K562 (cell line): ENCODE measurements around the gene C1GALT1C1. TPM values are rescaled to one million over a fixed set of nuclear protein-coding genes. Genes with fewer than 3 reads are reported as not detected.

Experiments used
- ATAC-seq: fragments of 200-7000 bp; cut with Tn5 transposase; 3 replicates; pipeline ENCODE4 v1.9.1; 2020; ENCODE audit warnings: moderate library complexity
- BruUV-seq: library from RNA; stranded (reverse); fragments of 400-500 nt; replicated peaks from 2 replicates; lab custom pipeline; 2021; lab: Mats Ljungman, UMichigan
- CTCF ChIA-PET: fragments of 300-600 bp; formaldehyde crosslinking; extraction: SDS; loops from one replicate; lab custom pipeline; 2021; ENCODE audit warnings: low intra/inter-chr PET ratio; lab: Yijun Ruan, JAX
- POLR2A ChIA-PET: fragments of 300-600, 350-650 bp; sonication (Branson Sonifier 250); formaldehyde crosslinking; extraction: SDS; loops from one replicate; lab custom pipeline; 2021; ENCODE audit warnings: antibody characterized with exemption, inconsistent platforms; lab: Yijun Ruan, JAX
- DNase-seq, 4 experiments: peaks; one replicate each; pipeline versions ENCODE4 v3.0.0 to v3.0.0-alpha.2; 2011 to 2018; ENCODE audit warnings: low spot score in 3 of 4, mixed read lengths in 3 of 4; ENCODE audit errors: extremely low read depth in 1 of 4
- FAIRE-seq: peaks from 2 replicates; lab custom pipeline; 2011; peaks lifted over from hg19 to GRCh38; lab: Jason Lieb, UNC
- H2AFZ ChIP-seq: 2 replicates; pipeline ENCODE4 v1.6.0; 2011; ENCODE audit warnings: low read depth, low read length, control low read depth, inconsistent platforms
- H3K27ac ChIP-seq: fragments of 200-600 bp; 3 replicates; pipeline ENCODE4 v1.8.0; 2011; ENCODE audit warnings: low read depth, mild to moderate bottlenecking, control low read depth, inconsistent platforms, low read length, moderate library complexity, mixed read lengths; ENCODE audit errors: extremely low read depth
- H3K27me3 ChIP-seq, 2 experiments: fragments of 300-600 bp in 1 of 2; 2 replicates in 1 of 2; 3 replicates in 1 of 2; pipeline versions ENCODE4 v1.6.0 to v1.8.0; 2011; ENCODE audit warnings: inconsistent platforms in 2 of 2, low read length in 2 of 2, mild to moderate bottlenecking in 1 of 2, mixed read lengths in 1 of 2, moderate library complexity in 1 of 2; ENCODE audit not compliant: control insufficient read depth in 2 of 2, insufficient read depth in 2 of 2
- H3K36me3 ChIP-seq: fragments of 300-600 bp; 3 replicates; pipeline ENCODE4 v1.8.0; 2011; ENCODE audit warnings: mild to moderate bottlenecking, low read length, inconsistent platforms; ENCODE audit not compliant: control insufficient read depth, insufficient read depth
- H3K4me1 ChIP-seq, 2 experiments: fragments of 200-600 bp in 1 of 2; replicated peaks in 1 of 2; 2 replicates in 1 of 2; 3 replicates in 1 of 2; pipeline versions ENCODE4 v1.5.1 to v1.8.0; 2011; ENCODE audit warnings: inconsistent platforms in 2 of 2, low read length in 2 of 2, mild to moderate bottlenecking in 1 of 2, mixed read lengths in 1 of 2, moderate library complexity in 1 of 2; ENCODE audit not compliant: control insufficient read depth in 2 of 2, insufficient read depth in 2 of 2
- H3K4me2 ChIP-seq: 2 replicates; pipeline ENCODE4 v1.6.1; 2011; ENCODE audit warnings: low read length, control low read depth, inconsistent platforms, mixed read lengths; ENCODE audit not compliant: insufficient read depth
- H3K4me3 ChIP-seq: fragments of 200-600 bp; sonication (generic), shearing (Covaris generic); 2 replicates; pipeline ENCODE4 v1.5.1; 2016; ENCODE audit warnings: control low read depth, inconsistent platforms
- H3K79me2 ChIP-seq: fragments of 200-600 bp; 3 replicates; pipeline ENCODE4 v1.8.0; 2011; ENCODE audit warnings: low read length, inconsistent platforms; ENCODE audit not compliant: control insufficient read depth, insufficient read depth
- H3K9ac ChIP-seq, 2 experiments: 2 replicates each; pipeline versions ENCODE4 v1.6.0 to v1.6.1; 2011; ENCODE audit warnings: low read depth in 2 of 2, low read length in 2 of 2, control low read depth in 1 of 2, inconsistent platforms in 1 of 2, mild to moderate bottlenecking in 1 of 2, mixed read lengths in 1 of 2; ENCODE audit not compliant: insufficient read depth in 1 of 2
- H3K9me1 ChIP-seq: one replicate; pipeline ENCODE4 v1.6.0; 2011; ENCODE audit warnings: inconsistent platforms, mild to moderate bottlenecking, low read length, moderate library complexity; ENCODE audit not compliant: control insufficient read depth, insufficient read depth
- H3K9me3 ChIP-seq: replicated peaks from 2 replicates; pipeline ENCODE4 v1.5.1; 2011; ENCODE audit warnings: low read depth, low read length, inconsistent platforms; ENCODE audit not compliant: control insufficient read depth, insufficient read depth
- H4K20me1 ChIP-seq: replicated peaks from 2 replicates; pipeline ENCODE4 v1.6.1; 2011; ENCODE audit warnings: low read length, inconsistent platforms, mixed read lengths; ENCODE audit not compliant: control insufficient read depth, insufficient read depth
- C11orf30 ChIP-seq: fragments of 450-650 bp; IDR thresholded peaks from 2 replicates; pipeline ENCODE4 v1.6.1; 2016; ENCODE audit warnings: low read depth, mild to moderate bottlenecking
- CBFA2T2 ChIP-seq: fragments of 450-650 bp; conservative IDR thresholded peaks from 2 replicates; pipeline ENCODE4 v1.6.1; 2017; ENCODE audit warnings: mild to moderate bottlenecking
- ELF2 ChIP-seq: fragments of 250-450 bp; sonication (Bioruptor Pico); IDR thresholded peaks from 2 replicates; pipeline ENCODE4 v1.5.0; 2021; ENCODE audit warnings: mild to moderate bottlenecking
- MAFK ChIP-seq: IDR thresholded peaks from 2 replicates; pipeline ENCODE4 v1.6.1; 2011; ENCODE audit warnings: low read length, improper control_type of control experiment
- NR0B1 ChIP-seq: fragments of 450-650 bp; IDR thresholded peaks from one replicate; pipeline ENCODE4 v1.6.1; 2018; ENCODE audit warnings: mild to moderate bottlenecking, moderate library complexity; ENCODE audit not compliant: partially characterized antibody
- SETDB1 ChIP-seq: IDR thresholded peaks from one replicate; pipeline ENCODE4 v1.6.1; 2012; ENCODE audit warnings: low read length, control low read depth, inconsistent platforms
- ZNF280B ChIP-seq: fragments of 250-450 bp; sonication (Bioruptor Pico); IDR thresholded peaks from 2 replicates; pipeline ENCODE4 v1.5.1; 2021; ENCODE audit warnings: mild to moderate bottlenecking
- ZNF316 ChIP-seq: fragments of 450-650 bp; IDR thresholded peaks from 2 replicates; pipeline ENCODE4 v1.6.1; 2016
- WGBS: fragments of 100-300 bp; shearing (Covaris generic); methylation state at CpG from one replicate; pipeline ENCODE4 v1.1.6; 2016; ENCODE audit warnings: low coverage, mixed read lengths; ENCODE audit not compliant: insufficient coverage; ENCODE audit errors: missing lambda C conversion rate; 5-methylcytosine and 5-hydroxymethylcytosine counted together
- in situ Hi-C: fragments of 300-500 bp; cut with MboI; formaldehyde crosslinking; loops from 4 replicates; pipeline ENCODE4 v1.15.0; 2018; ENCODE audit warnings: inconsistent platforms, mixed read lengths
- intact Hi-C: fragments of 100-400 bp; cut with micrococcal nuclease; formaldehyde crosslinking; loops from 2 replicates; pipeline ENCODE4 v1.14.2; 2022
- polyA plus RNA-seq, 8 experiments: library from polyadenylated mRNA; depleted of rRNA in 4 of 8; stranded (reverse) in 5 of 8; unstranded in 3 of 8; fragments of >200 nt; fragmentation: Nextera tagmentation in 2 of 8; fragmentation: Illumina TruSeq in 1 of 8; extraction: Ambion mirVana in 2 of 8; extraction: Trizol in 1 of 8; gene quantifications; 2 replicates each; pipeline versions ENCODE4 v1.2.1 to v1.2.3, GENCODE V29; 2011 to 2014; ENCODE audit warnings: inconsistent platforms in 1 of 8, missing spikeins in 1 of 8
- total RNA-seq, 7 experiments: library from RNA; depleted of rRNA in 6 of 7; stranded (reverse); fragments of >200 nt in 6 of 7; fragmentation: Illumina TruSeq in 2 of 7; extraction: Trizol in 2 of 7; gene quantifications; 2 replicates each; pipeline versions ENCODE4 v1.2.1 to v1.2.3, GENCODE V29; 2011 to 2021; ENCODE audit warnings: low replicate concordance in 1 of 7

The C1GALT1C1 gene
- total and polyA plus RNA-seq, 9 of the 15 experiments (the other 6 are each of a cell fraction or from before 2014, with no cell fraction given), result 9.6 to 49.4 (median 17.1) TPM

- Histone ChIP-seq H3K36me3 (no peaks in the 10 kb centered on the region), H3K4me2 (no peak overlapping the region), H3K4me3 (no peak overlapping the region), H3K9me1 (no peaks in the 10 kb centered on the region), H2AFZ (no peak overlapping the region), H3K9me3 (no peaks in the 10 kb centered on the region), H3K27me3 (no peaks in the 10 kb centered on the region), H3K27ac (no peak overlapping the region), H3K9ac (no peak overlapping the region), H3K79me2 (no peaks in the 10 kb centered on the region), H4K20me1 (no peaks in the 10 kb centered on the region; the same call in 1 of the 2 replicates), H3K4me1 (no peaks in the 10 kb centered on the region)
- DNase-seq (no peak), ATAC-seq (no peak), FAIRE-seq (no peak)
- intact Hi-C loops (no loop called here), in situ Hi-C loops (no loop called here)
- ChIA-PET CTCF (no interaction called here), POLR2A (interaction anchor here (0.6 kb wide), 1 partner anchor 172 kb away, joined by 5 read pairs; no protein-coding TSS in a partner anchor)
- TF ChIP-seq SETDB1, result no peak
- no peak for TF ChIP-seq CBFA2T2
- TF ChIP-seq NR0B1, result no peak
- peak; percentile 46; the same call in 1 of the 2 replicates for TF ChIP-seq ZNF316
- TF ChIP-seq ELF2, result no peak
- no peak for TF ChIP-seq ZNF280B
- TF ChIP-seq C11orf30, result peak; percentile 31; the same call in 1 of the 2 replicates
- 0 out of 2 replicates have a peak, but pooled peaks have one; percentile 29 for TF ChIP-seq MAFK
- BruUV-seq, result no TSS peak
- 17% methylated on average over 4 of the region's 4 CpGs for WGBS
Measured at GRCh38 chrX:120672841-120673530, 43.1 kb upstream of the C1GALT1C1 start.
